Measurements from ENCODE around the gene CALML5.

GRCh38 chr10:5534051-5534821 is 34.9 kb upstream of the CALML5 start:
- TF ChIP-seq CTCF (IDR thresholded peaks at IDR 0.05; ENCODE audit: low read depth, low read length) (no peak), EZH2phosphoT487 (IDR thresholded peaks at IDR 0.05; ENCODE audit: low read depth) (no peak)
